Gastrocnemius medialis (tissue), 4 donors: ENCODE measurements around the gene KCNAB2. TPM values are rescaled to one million over a fixed set of nuclear protein-coding genes. Genes with fewer than 3 reads are reported as not detected.

Experiments used
- ATAC-seq, 2 donors: fragments of 150-250 bp; one replicate each; pipeline ENCODE4 v1.9.1; 2016
- DNase-seq, 2 donors: peaks; one replicate each; pipeline ENCODE4 v3.0.0-alpha.2; 2019
- H3K27ac ChIP-seq, 4 donors: fragments of 200-600 bp; sonication (generic); 1 replicate in 1 of 4; 2 replicates in 3 of 4; pipeline ENCODE4 v1.5.1; 2016 to 2018; ENCODE audit warnings: mild to moderate bottlenecking in 2 of 4, moderate library complexity in 1 of 4
- H3K27me3 ChIP-seq, 3 donors: fragments of 200-600 bp; sonication (generic) in 2 of 3; 1 replicate in 1 of 3; 2 replicates in 2 of 3; pipeline versions ENCODE4 v1.5.1 to v1.6.0; 2016 to 2019; ENCODE audit warnings: mild to moderate bottlenecking in 1 of 3, moderate library complexity in 1 of 3
- H3K36me3 ChIP-seq, 2 donors: fragments of 200-600 bp; sonication (generic) in 1 of 2; one replicate each; pipeline ENCODE4 v1.5.1; 2017 to 2018
- H3K4me1 ChIP-seq, 2 donors: fragments of 200-600 bp; sonication (generic) in 1 of 2; one replicate each; pipeline ENCODE4 v1.5.1; 2016 to 2017; ENCODE audit warnings: mild to moderate bottlenecking in 2 of 2
- H3K4me3 ChIP-seq, 4 donors: fragments of 200-600 bp; sonication (generic) in 3 of 4; 1 replicate in 1 of 4; 2 replicates in 3 of 4; pipeline ENCODE4 v1.5.1; 2016 to 2019; ENCODE audit warnings: mild to moderate bottlenecking in 2 of 4
- H3K9me3 ChIP-seq, 3 donors: fragments of 200-600 bp; sonication (generic) in 2 of 3; 1 replicate in 1 of 3; 2 replicates in 2 of 3; pipeline ENCODE4 v1.5.1; 2016 to 2019
- POLR2A ChIP-seq, 2 donors: fragments of 450-650 bp; IDR thresholded peaks; one replicate each; pipeline ENCODE4 v1.6.1; 2017; ENCODE audit warnings: antibody characterized with exemption in 2 of 2, mild to moderate bottlenecking in 2 of 2, moderate library complexity in 2 of 2
- in situ Hi-C, 4 donors: fragments of 200-750 bp; cut with MboI; loops; one replicate each; pipeline versions ENCODE4 v1.15.0 to v1.8.0; 2017; ENCODE audit warnings: low sequenced_read_pairs in 4 of 4
- intact Hi-C: fragments of 100-400 bp; cut with DNase I; formaldehyde crosslinking; loops from one replicate; pipeline ENCODE4 v1.15.1; 2023; ENCODE audit warnings: low total_unique reads
- total RNA-seq, 4 donors: library from RNA; depleted of rRNA; stranded (reverse); fragments of >200 nt; gene quantifications; one replicate each; pipeline versions ENCODE4 v1.1.0 to v1.2.3, GENCODE V29; 2016
- TF ChIP-seq, protein P1 (sequence below), 5 experiments: fragments of 450-650 bp in 3 of 5; fragments of 200-600 bp in 2 of 5; sonication (generic) in 2 of 5; IDR thresholded peaks in 4 of 5; conservative IDR thresholded peaks in 1 of 5; 1 replicate in 4 of 5; 2 replicates in 1 of 5; pipeline ENCODE4 v1.5.1; 2016 to 2019; ENCODE audit warnings: antibody characterized with exemption in 5 of 5, mild to moderate bottlenecking in 3 of 5, moderate library complexity in 3 of 5

The KCNAB2 gene
- total RNA-seq, 4 donors from 2014 or later = 2.8 to 7.8 (median 4.5) TPM

- Histone ChIP-seq H3K36me3 (no peaks in the 10 kb centered on the region), H3K9me3 (no peaks in the 10 kb centered on the region), H3K27me3 (no peaks in the 10 kb centered on the region), H3K27ac (peak overlapping the region in 1 of 4 donors; percentile 7), H3K4me3 (no peak overlapping the region), H3K4me1 (no peaks in the 10 kb centered on the region)
- DNase-seq (no peak), ATAC-seq (no peak)
- TF ChIP-seq, protein P1, sequence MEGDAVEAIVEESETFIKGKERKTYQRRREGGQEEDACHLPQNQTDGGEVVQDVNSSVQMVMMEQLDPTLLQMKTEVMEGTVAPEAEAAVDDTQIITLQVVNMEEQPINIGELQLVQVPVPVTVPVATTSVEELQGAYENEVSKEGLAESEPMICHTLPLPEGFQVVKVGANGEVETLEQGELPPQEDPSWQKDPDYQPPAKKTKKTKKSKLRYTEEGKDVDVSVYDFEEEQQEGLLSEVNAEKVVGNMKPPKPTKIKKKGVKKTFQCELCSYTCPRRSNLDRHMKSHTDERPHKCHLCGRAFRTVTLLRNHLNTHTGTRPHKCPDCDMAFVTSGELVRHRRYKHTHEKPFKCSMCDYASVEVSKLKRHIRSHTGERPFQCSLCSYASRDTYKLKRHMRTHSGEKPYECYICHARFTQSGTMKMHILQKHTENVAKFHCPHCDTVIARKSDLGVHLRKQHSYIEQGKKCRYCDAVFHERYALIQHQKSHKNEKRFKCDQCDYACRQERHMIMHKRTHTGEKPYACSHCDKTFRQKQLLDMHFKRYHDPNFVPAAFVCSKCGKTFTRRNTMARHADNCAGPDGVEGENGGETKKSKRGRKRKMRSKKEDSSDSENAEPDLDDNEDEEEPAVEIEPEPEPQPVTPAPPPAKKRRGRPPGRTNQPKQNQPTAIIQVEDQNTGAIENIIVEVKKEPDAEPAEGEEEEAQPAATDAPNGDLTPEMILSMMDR (IDR thresholded peaks at IDR 0.05 in 4 of 5, conservative IDR thresholded peaks at IDR 0.05 in 1 of 5) = no peak
- TF ChIP-seq POLR2A (IDR thresholded peaks at IDR 0.05) = peak in 1 of 2 donors; percentile 10
- intact Hi-C loops = no loop called here
- in situ Hi-C loops = no loop called here
Observed at GRCh38 chr1:6028042-6028850, 17.4 kb upstream of the KCNAB2 start.

DNA sequence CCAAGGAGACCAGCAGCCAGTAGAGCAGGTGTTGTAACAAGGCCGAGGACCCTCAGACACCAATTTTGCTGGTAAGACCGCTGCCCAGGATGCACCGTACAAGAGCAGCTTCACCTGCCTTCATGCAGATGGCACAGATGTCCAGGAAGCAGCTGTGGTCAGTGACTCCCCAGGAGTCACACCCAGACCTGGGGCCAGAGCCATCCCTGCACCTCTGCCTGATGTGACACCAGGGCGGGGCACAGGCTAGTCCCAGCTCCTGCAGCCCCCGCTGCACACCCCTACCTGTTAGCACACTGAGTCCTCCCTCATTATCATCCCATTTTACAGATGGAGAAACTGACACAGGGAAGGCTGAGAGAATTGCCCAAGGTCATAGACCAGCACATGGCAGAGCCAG is 16.3 kb upstream of the KCNAB2 start:
- ATAC-seq (no peak), DNase-seq (no peak)
- Histone ChIP-seq H3K36me3 (no peaks in the 10 kb centered on the region), H3K4me1 (no peaks in the 10 kb centered on the region), H3K27ac (peak overlapping the region in 1 of 4 donors; percentile 31), H3K9me3 (no peaks in the 10 kb centered on the region), H3K27me3 (no peaks in the 10 kb centered on the region), H3K4me3 (no peak overlapping the region)
- no peak for TF ChIP-seq POLR2A (IDR thresholded peaks at IDR 0.05)
- TF ChIP-seq, protein P1 (IDR thresholded peaks at IDR 0.05 in 4 of 5, conservative IDR thresholded peaks at IDR 0.05 in 1 of 5) = no peak
- in situ Hi-C loops (no loop called here), intact Hi-C loops (no loop called here)

DNA sequence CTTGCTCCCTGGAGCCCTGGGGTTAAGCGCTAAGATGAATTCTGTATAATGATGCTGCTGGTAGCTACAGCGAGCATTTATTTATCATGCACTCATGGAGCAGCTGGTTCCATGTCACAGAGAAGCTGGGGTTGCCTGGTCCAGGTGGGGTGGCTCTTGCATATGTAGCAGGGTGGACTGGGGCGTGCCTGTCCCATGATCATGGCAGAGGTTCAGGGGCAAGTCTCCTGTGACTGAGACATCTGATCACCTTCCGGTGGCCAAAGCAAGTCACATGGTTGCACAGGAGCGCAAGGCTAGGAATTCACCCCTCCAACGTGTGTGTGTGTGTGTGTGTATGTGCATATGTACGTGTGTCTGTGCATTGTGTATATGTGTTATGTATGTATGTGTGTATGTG is 15.6 kb upstream of the KCNAB2 start:
- H3K27me3 ChIP-seq = no peaks in the 10 kb centered on the region
- peak; percentile 60 to 75 for ATAC-seq

DNA sequence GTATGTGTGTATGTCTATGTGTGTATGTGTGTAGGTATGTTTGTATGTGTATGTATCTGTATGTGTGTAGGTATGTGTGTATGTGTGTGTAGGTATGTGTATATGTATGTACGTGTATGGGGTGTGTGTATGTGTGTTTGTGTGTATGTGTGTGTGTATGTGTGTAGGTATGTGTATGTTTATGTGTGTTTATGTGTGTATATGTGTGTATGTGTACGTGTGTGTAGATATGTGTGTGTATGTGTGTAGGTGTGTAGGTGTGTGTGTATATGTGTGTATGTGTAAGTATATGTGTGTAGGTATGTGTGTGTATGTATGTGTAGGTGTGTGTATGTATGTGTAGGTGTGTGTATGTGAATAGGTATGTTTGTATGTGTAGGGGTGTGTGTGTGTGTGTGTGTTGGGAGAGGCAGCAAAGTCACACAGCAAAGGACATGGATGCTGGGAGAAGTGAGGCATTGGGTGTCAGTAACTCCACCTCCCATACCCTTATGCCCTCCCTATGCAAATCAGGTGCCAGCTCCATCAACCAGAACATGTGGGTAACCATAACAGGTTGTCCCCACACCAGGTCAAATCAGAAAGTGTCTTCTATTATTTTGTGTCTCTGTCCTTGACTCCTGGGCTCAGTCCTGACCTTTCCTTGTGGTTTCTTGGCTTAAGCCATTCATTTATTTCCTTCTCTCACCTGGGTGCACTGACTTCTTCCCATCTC is 15.0 kb upstream of the KCNAB2 start:
- intact Hi-C loops = loop anchor here (2.0 kb wide), 1 partner anchor 30 kb away; no protein-coding TSS in a partner anchor
- H3K27me3 ChIP-seq = no peaks in the 10 kb centered on the region

More for the DNA sequence above, 15.6 kb upstream of the KCNAB2 start:
- Histone ChIP-seq H3K36me3 (no peaks in the 10 kb centered on the region), H3K27ac (no peak overlapping the region), H3K4me3 (no peak overlapping the region), H3K9me3 (no peaks in the 10 kb centered on the region), H3K4me1 (no peaks in the 10 kb centered on the region)
- TF ChIP-seq, protein P1 (IDR thresholded peaks at IDR 0.05 in 4 of 5, conservative IDR thresholded peaks at IDR 0.05 in 1 of 5) = no peak
- no peak for TF ChIP-seq POLR2A (IDR thresholded peaks at IDR 0.05)
- intact Hi-C loops (loop anchor here (2.0 kb wide), 1 partner anchor 29 kb away; no protein-coding TSS in a partner anchor), in situ Hi-C loops (no loop called here)
- peak; percentile 34 to 81 for DNase-seq

More for the DNA sequence above, 15.0 kb upstream of the KCNAB2 start:
- H3K27ac ChIP-seq = no peak overlapping the region
- H3K4me3 ChIP-seq = no peak overlapping the region
- in situ Hi-C loops = no loop called here
- H3K4me1 ChIP-seq = no peaks in the 10 kb centered on the region
- ATAC-seq (no peak), DNase-seq (no peak)
- H3K9me3 ChIP-seq = no peaks in the 10 kb centered on the region
- H3K36me3 ChIP-seq = no peaks in the 10 kb centered on the region
- TF ChIP-seq, protein P1 (IDR thresholded peaks at IDR 0.05 in 4 of 5, conservative IDR thresholded peaks at IDR 0.05 in 1 of 5) = no peak
- no peak for TF ChIP-seq POLR2A (IDR thresholded peaks at IDR 0.05)
